Parathyroid adenoma (tissue), 2 donors: ENCODE data around the gene ZNF521.

Experiments used
- H2AFZ ChIP-seq: fragments of 300-600 bp; sonication (generic); one replicate; pipeline ENCODE4 v1.7.0; 2017; ENCODE audit warnings: antibody characterized with exemption, mild to moderate bottlenecking
- H3K27ac ChIP-seq: fragments of 300-600 bp; sonication (generic); one replicate; pipeline ENCODE4 v1.7.0; 2017
- H3K27me3 ChIP-seq: fragments of 300-600 bp; sonication (generic); one replicate; pipeline ENCODE4 v1.7.0; 2017; ENCODE audit warnings: low read length; ENCODE audit not compliant: control insufficient read depth, insufficient read depth
- H3K36me3 ChIP-seq: fragments of 300-600 bp; sonication (generic); one replicate; pipeline ENCODE4 v1.7.0; 2017; ENCODE audit warnings: low read length; ENCODE audit not compliant: control insufficient read depth, insufficient read depth
- H3K4me1 ChIP-seq: fragments of 300-600 bp; sonication (generic); one replicate; pipeline ENCODE4 v1.7.0; 2017; ENCODE audit warnings: control low read depth
- H3K4me2 ChIP-seq: fragments of 300-600 bp; sonication (generic); one replicate; pipeline ENCODE4 v1.7.0; 2017; ENCODE audit warnings: low read length
- H3K4me3 ChIP-seq: fragments of 300-600 bp; sonication (generic); one replicate; pipeline ENCODE4 v1.7.0; 2017; ENCODE audit warnings: low read depth, low read length
- H3K79me2 ChIP-seq: fragments of 300-600 bp; sonication (generic); one replicate; pipeline ENCODE4 v1.7.0; 2017; ENCODE audit warnings: control low read depth
- H3K9ac ChIP-seq: fragments of 300-600 bp; sonication (generic); one replicate; pipeline ENCODE4 v1.7.0; 2017; ENCODE audit warnings: mild to moderate bottlenecking
- H3K9me3 ChIP-seq: fragments of 300-600 bp; sonication (generic); one replicate; pipeline ENCODE4 v1.7.0; 2017; ENCODE audit warnings: low read length; ENCODE audit not compliant: control insufficient read depth
- CTCF ChIP-seq: fragments of 300-600 bp; sonication (generic); IDR thresholded peaks from one replicate; pipeline ENCODE4 v1.7.0; 2017; ENCODE audit warnings: antibody characterized with exemption, mild to moderate bottlenecking
- donor health status: primary hyperparathyroidism.

ZNF521 gene

GRCh38 chr18:25284281-25284680 is 67.7 kb downstream of the ZNF521 start:
- Histone ChIP-seq H2AFZ (no peak overlapping the region), H3K27ac (no peak overlapping the region), H3K4me1 (peaks cover 4% of the 10 kb centered on the region), H3K4me3 (no peak overlapping the region), H3K4me2 (no peak overlapping the region), H3K36me3 (no peaks in the 10 kb centered on the region), H3K79me2 (no peaks in the 10 kb centered on the region), H3K9ac (no peak overlapping the region), H3K27me3 (no peaks in the 10 kb centered on the region), H3K9me3 (no peaks in the 10 kb centered on the region)
- no peak for TF ChIP-seq CTCF

- H3K9me3 ChIP-seq, result no peaks in the 10 kb centered on the region
- H3K27ac ChIP-seq, result no peak overlapping the region
- no peaks in the 10 kb centered on the region for H3K36me3 ChIP-seq
- H3K79me2 ChIP-seq, result no peaks in the 10 kb centered on the region
- no peak for TF ChIP-seq CTCF
- H3K9ac ChIP-seq, result no peak overlapping the region
- peaks cover 4% of the 10 kb centered on the region for H3K4me1 ChIP-seq
- H2AFZ ChIP-seq, result no peak overlapping the region
- H3K4me2 ChIP-seq, result no peak overlapping the region
- H3K27me3 ChIP-seq, result no peaks in the 10 kb centered on the region
- H3K4me3 ChIP-seq, result no peak overlapping the region
These were observed 68.2 kb downstream of the ZNF521 start for GRCh38 chr18:25283781-25284180.

- Histone ChIP-seq H3K4me1 (peaks cover 4% of the 10 kb centered on the region), H3K36me3 (no peaks in the 10 kb centered on the region), H3K79me2 (no peaks in the 10 kb centered on the region), H2AFZ (no peak overlapping the region), H3K9ac (no peak overlapping the region), H3K27me3 (no peaks in the 10 kb centered on the region), H3K9me3 (no peaks in the 10 kb centered on the region), H3K4me3 (no peak overlapping the region), H3K4me2 (no peak overlapping the region), H3K27ac (no peak overlapping the region)
- no peak for TF ChIP-seq CTCF
These were observed 68.9 kb downstream of the ZNF521 start for GRCh38 chr18:25282896-25283703.

- Histone ChIP-seq H3K4me2 (no peak overlapping the region), H3K4me1 (peaks cover 4% of the 10 kb centered on the region), H3K4me3 (no peak overlapping the region), H3K79me2 (no peaks in the 10 kb centered on the region), H3K9ac (no peak overlapping the region), H3K9me3 (no peaks in the 10 kb centered on the region), H3K36me3 (no peaks in the 10 kb centered on the region), H2AFZ (no peak overlapping the region), H3K27ac (no peak overlapping the region), H3K27me3 (no peaks in the 10 kb centered on the region)
- no peak for TF ChIP-seq CTCF
These were observed 69.7 kb downstream of the ZNF521 start for GRCh38 chr18:25282282-25282681.

- H3K79me2 ChIP-seq, result no peaks in the 10 kb centered on the region
- peaks cover 4% of the 10 kb centered on the region for H3K4me1 ChIP-seq
- no peak overlapping the region for H3K4me3 ChIP-seq
- H3K9ac ChIP-seq, result no peak overlapping the region
- no peaks in the 10 kb centered on the region for H3K36me3 ChIP-seq
- no peak overlapping the region for H2AFZ ChIP-seq
- no peaks in the 10 kb centered on the region for H3K9me3 ChIP-seq
- no peak overlapping the region for H3K4me2 ChIP-seq
- TF ChIP-seq CTCF, result no peak
- no peak overlapping the region for H3K27ac ChIP-seq
- H3K27me3 ChIP-seq, result no peaks in the 10 kb centered on the region
These were observed 70.4 kb downstream of the ZNF521 start for GRCh38 chr18:25281556-25281955.
